Measurements from ENCODE around the gene MED22.

MED22 gene

GRCh38 chr9:133356391-133357091 is 8.6 kb upstream of the MED22 start, which contains the start of the genes SURF1 and SURF2:
TSS of gene SURF1 (minus strand) at chr9:133356487. CDS start at chr9:133356453, 34 bp downstream.
TSS of gene SURF2 (plus strand) at chr9:133356550. CDS start at chr9:133356593, 43 bp downstream.
- DNase-seq = peak in 54 of 56 donors; percentile 24 to 90 (median 68)

- peak in 1 of 56 donors; percentile 73 for DNase-seq
These were observed 8.0 kb upstream of the MED22 start for GRCh38 chr9:133355881-133356357.

GRCh38 chr9:133354766-133355165 is 6.8 kb upstream of the MED22 start:
- no peak for DNase-seq

DNA sequence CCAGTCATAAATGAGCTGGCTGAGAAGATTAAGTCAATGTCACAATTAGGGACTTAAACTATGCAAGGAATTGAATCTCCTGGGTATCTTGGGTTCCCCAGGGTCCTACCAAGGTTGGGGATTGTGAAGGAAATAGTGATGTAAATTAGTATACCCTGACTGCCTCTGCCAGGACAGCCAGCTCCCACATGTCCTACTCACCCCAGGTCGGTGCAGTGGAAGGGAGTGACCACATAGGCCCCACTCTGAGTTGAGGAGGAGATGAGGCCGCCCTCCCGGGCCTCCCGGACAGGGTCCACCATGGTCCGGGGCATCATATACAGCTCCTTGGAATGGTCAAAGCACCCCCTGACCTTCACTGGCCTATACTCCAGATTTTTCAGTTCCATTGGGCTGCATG is 5.6 kb upstream of the MED22 start:
- DNase-seq = no peak

DNA sequence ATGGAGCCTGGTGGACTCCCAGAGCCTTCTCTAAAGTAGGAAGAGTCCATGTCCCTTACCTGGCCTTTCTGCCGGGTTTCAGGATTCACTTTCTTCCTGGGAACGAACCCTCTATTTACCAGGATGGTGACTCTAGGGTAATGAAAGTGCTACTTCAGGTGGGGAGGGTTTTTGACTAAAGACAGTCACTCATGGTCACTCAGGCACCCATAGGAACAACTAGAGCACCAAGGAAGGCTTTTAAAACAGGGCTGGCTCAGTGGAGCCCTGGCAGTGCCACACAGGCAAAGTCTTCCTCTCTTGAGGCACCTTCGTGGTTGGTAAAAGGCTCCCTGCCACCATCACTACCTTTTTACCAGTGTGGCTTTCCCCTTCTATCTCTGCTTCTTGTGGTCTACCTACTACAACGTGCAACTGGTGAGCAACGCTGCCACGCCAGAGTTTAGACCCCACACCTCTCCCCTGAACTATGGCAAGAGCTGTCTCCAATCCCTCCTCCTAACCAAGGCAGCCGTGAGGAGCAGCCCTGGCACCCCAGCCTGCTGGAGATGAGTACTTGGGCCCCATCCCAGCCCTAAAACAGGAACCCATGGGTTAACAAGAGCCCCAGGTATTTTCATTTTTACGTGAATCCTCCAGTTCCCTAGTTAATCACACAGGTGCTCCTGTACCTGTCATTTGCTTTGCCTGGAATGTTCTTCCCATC is 4.9 kb upstream of the MED22 start:
- DNase-seq = no peak

DNA sequence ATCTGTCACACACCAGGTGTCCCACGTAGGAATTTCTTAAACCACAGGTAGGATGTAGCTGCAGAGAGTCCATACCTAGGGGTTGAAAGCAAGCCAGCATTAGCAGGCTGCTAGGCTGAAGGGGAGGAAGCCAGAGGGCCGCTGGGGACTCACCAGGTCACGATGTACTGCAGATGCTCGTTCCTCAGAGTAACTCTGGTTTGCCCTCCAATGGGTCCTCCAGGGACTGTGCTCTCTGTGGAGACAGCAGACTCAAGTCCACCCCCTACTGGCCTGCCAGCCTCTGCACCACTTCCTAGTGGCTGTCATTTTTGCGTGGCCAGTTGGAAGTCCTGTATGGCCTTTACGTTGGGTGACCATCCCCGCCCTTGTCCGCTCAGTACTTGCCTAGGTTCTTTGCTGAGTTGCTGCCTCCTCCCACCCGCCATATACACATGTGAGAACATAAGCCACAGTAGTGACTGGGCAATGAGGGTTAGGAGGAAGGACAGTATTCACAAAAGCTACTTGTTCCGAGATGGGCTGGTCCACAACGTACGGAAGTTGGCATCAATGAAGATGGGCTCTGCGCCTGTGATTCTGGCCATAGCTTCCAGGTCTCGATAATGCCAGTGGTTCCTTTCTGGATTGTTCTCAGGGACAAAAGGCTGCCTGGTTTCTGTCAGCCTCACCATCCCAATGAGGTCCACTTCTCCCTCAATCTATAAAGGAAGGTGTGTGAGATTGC is 4.1 kb upstream of the MED22 start:
- peak in 2 of 56 donors; percentile 8 to 41 for DNase-seq

GRCh38 chr9:133351526-133351907 is 3.6 kb upstream of the MED22 start:
- no peak for DNase-seq

DNA sequence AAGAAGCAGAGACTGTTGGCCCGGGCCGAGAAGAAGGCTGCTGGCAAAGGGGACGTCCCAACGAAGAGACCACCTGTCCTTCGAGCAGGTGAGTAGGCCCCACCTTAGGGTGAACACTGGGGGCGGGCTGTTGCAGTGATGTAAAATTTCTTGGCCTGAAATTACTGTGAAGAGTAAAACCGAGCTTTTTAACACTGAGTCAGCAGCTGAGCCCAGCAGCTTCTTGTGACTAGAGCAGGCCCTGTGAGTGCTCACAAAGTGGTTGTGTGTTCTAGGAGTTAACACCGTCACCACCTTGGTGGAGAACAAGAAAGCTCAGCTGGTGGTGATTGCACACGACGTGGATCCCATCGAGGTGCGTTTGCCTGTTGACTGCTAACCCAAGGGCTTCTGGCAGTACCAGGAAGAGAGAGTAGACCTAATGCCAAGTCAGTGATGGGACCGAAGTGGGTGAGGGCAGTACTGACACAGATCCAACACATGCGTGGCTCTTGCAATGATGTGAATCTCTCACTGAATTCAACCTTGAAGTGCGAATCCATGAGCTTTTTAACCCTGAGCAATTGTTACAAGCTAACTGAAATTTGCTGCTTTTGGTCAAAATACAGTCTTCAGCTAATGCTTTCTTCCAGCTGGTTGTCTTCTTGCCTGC is 2.2 kb upstream of the MED22 start:
- DNase-seq = no peak

- DNase-seq = peak in 1 of 56 donors; percentile 46
These were observed 1.0 kb upstream of the MED22 start for GRCh38 chr9:133348718-133349573.

DNA sequence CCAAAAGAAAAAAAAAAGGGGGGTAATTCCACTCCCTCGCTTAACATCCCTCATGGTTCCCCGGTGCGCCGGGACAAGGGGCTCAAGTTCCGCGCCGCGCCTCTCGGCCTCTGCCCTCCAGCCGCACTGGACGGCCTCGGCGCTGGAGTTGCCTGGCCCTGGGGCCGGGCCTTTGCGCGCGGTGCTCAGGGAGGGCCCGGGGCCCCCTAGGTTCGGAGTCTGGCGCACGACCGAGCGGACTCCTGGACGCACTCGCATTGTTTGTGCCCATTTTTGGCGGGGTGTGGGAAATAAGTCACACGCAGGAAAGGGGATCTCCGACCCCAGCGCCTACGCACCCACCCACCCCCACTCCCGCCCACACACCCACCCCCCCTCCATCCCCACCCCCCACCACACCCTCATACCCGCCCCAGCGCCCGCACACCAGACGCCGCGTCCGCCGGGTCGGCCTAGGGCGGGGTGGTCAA is 381 bp downstream of the MED22 start:
- peak in 3 of 56 donors; percentile 29 to 73 (median 46) for DNase-seq

GRCh38 chr9:133346021-133346785 is 1.7 kb downstream of the MED22 start:
- no peak for DNase-seq

DNA sequence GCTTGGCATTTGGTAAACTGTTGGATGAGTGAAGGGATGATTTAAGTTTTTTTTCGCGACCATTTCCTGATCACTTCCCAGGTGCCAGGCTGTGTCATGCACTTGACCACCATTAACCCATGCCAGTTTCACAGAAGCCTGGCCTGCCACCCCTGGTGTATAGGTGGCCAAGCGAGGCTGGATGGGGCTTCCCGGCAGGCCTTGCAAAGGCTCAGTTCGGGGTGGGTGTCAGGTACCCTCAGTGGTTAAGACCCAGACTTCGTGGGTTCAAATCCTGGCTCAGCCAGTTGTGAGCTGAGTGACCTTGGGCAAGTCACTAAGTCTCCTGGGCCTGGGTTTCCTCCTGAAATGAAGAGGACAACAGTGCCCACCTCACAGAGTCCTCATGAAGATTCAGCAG is 2.3 kb downstream of the MED22 start:
- DNase-seq = no peak

- no peak for DNase-seq
These were observed 3.0 kb downstream of the MED22 start for GRCh38 chr9:133344979-133345378.

- DNase-seq = no peak
These were observed 3.9 kb downstream of the MED22 start for GRCh38 chr9:133344071-133344470.

GRCh38 chr9:133342570-133342969 is 5.4 kb downstream of the MED22 start:
- no peak for DNase-seq

DNA sequence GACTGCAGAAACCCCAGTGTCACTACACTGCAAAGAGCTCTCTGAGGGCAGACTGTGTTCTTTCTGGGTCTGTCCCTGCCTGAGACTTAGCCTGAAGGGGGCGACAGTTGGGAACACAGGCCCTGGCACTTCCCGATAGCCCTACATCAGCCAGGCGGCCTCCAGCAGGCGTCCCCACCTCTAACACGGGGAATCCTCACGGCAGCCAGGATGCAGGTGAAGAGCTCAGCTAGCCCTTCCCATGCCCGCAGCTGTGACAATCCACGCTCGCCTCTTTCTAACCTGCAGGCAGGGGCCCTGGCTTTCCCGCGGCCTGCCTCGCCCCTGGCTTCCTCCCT is 5.9 kb downstream of the MED22 start:
- no peak for DNase-seq

- peak in 12 of 56 donors; percentile 7 to 43 (median 25) for DNase-seq
These were observed 6.4 kb downstream of the MED22 start for GRCh38 chr9:133341369-133342068.

DNA sequence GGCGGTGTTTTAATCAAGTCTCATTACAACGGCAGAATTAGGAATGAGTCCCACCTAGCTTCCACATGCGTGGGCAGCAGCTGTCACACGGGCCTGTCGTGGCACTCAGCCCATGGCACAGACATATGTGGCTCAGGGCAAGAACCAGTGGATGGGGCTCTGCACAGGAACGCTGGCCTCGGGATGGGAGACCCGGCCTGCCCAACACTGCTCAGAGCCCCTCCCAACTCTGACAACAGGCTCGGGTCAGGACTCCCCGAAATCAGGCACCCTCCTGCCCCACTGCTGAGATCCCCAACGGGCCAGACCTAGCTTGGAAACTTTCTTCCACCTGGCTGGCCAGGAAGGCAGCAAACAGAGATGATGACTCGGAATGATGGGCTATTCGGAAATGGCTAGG is 7.0 kb downstream of the MED22 start:
- no peak for DNase-seq

- DNase-seq = no peak
These were observed 7.7 kb downstream of the MED22 start for GRCh38 chr9:133340256-133340655.

Data from amygdala (tissue), 56 donors.